HG03378 (cell line): ENCODE data around the gene OSGEP.

Source experiments
- ATAC-seq: cut with Tn5 transposase; IDR thresholded peaks from one replicate; pipeline ENCODE4 v1.9.1; 2021; ENCODE audit warnings: mild to moderate bottlenecking, moderate library complexity; ENCODE audit not compliant: unreplicated experiment

Gene OSGEP

GRCh38 chr14:20434701-20435581 lies 19.7 kb downstream of the OSGEP start:
- ATAC-seq, result no peak

- ATAC-seq, result no peak
Measured at GRCh38 chr14:20429801-20430669, 24.6 kb downstream of the OSGEP start.

- ATAC-seq, result no peak
Measured at GRCh38 chr14:20428802-20429201, 25.8 kb downstream of the OSGEP start.

GRCh38 chr14:20428010-20428365 lies 26.6 kb downstream of the OSGEP start:
- peak; percentile 30 for ATAC-seq

- ATAC-seq, result peak; percentile 78
Measured at GRCh38 chr14:20427231-20428009, 27.2 kb downstream of the OSGEP start.

GRCh38 chr14:20424851-20425250 lies 29.8 kb downstream of the OSGEP start:
- ATAC-seq, result no peak

- ATAC-seq, result no peak
Measured at GRCh38 chr14:20422886-20423285, 31.7 kb downstream of the OSGEP start.

GRCh38 chr14:20421267-20421666 lies 33.3 kb downstream of the OSGEP start:
- no peak for ATAC-seq

- no peak for ATAC-seq
Measured at GRCh38 chr14:20419419-20419818, 35.2 kb downstream of the OSGEP start.

- no peak for ATAC-seq
Measured at GRCh38 chr14:20418501-20418909, 36.1 kb downstream of the OSGEP start.

- no peak for ATAC-seq
Measured at GRCh38 chr14:20417250-20418186, 37.1 kb downstream of the OSGEP start.

GRCh38 chr14:20416223-20416622 lies 38.4 kb downstream of the OSGEP start:
- ATAC-seq, result no peak

GRCh38 chr14:20415782-20416206 lies 38.8 kb downstream of the OSGEP start:
- ATAC-seq, result peak; percentile 51

GRCh38 chr14:20413744-20414082 lies 40.9 kb downstream of the OSGEP start:
- ATAC-seq, result no peak

GRCh38 chr14:20412876-20413743 lies 41.5 kb downstream of the OSGEP start, which contains the start of gene TEP1:
TEP1 (minus strand) TSS chr14:20413501; CDS start chr14:20408439, 5,062 bp downstream.
- peak; percentile 36 for ATAC-seq

GRCh38 chr14:20412411-20412810 lies 42.2 kb downstream of the OSGEP start:
- ATAC-seq, result peak; percentile 69

GRCh38 chr14:20409226-20409625 lies 45.4 kb downstream of the OSGEP start:
- no peak for ATAC-seq

GRCh38 chr14:20403521-20403920 lies 51.1 kb downstream of the OSGEP start:
- ATAC-seq, result no peak
